Effector memory CD4-positive, alpha-beta T cell (primary cell): ENCODE measurements around the gene TANK.

Source experiments
- DNase-seq, 3 donors: peaks; one replicate each; pipeline ENCODE4 v3.0.0-alpha.2; 2020
- H3K27ac ChIP-seq: 2 replicates; pipeline ENCODE4 v1.7.0; 2013; ENCODE audit warnings: mild to moderate bottlenecking, low read length, moderate library complexity; ENCODE audit not compliant: insufficient read depth, poor library complexity, severe bottlenecking
- H3K27me3 ChIP-seq: replicated peaks from 2 replicates; pipeline ENCODE4 v1.7.0; 2013; ENCODE audit warnings: mild to moderate bottlenecking, low read length; ENCODE audit not compliant: insufficient read depth, control insufficient read depth, poor library complexity, severe bottlenecking
- H3K36me3 ChIP-seq: 2 replicates; pipeline ENCODE4 v1.7.0; 2013; ENCODE audit warnings: mild to moderate bottlenecking, low read length, moderate library complexity; ENCODE audit not compliant: control insufficient read depth, insufficient read depth
- H3K4me1 ChIP-seq: 2 replicates; pipeline ENCODE4 v1.7.0; 2013; ENCODE audit warnings: low read length, mild to moderate bottlenecking; ENCODE audit not compliant: control insufficient read depth, insufficient read depth, poor library complexity, severe bottlenecking
- H3K4me3 ChIP-seq: 2 replicates; pipeline ENCODE4 v1.7.0; 2013; ENCODE audit warnings: low read length, low read depth, mild to moderate bottlenecking; ENCODE audit not compliant: insufficient read depth, poor library complexity, severe bottlenecking
- H3K9me3 ChIP-seq: 2 replicates; pipeline ENCODE4 v1.7.0; 2013; ENCODE audit warnings: mild to moderate bottlenecking, low read length, moderate library complexity; ENCODE audit not compliant: control insufficient read depth
- total RNA-seq, 3 donors: gene quantifications; one replicate each; lab custom pipeline; 2026; lab: John Stamatoyannopoulos, UW

Gene TANK, protein sequence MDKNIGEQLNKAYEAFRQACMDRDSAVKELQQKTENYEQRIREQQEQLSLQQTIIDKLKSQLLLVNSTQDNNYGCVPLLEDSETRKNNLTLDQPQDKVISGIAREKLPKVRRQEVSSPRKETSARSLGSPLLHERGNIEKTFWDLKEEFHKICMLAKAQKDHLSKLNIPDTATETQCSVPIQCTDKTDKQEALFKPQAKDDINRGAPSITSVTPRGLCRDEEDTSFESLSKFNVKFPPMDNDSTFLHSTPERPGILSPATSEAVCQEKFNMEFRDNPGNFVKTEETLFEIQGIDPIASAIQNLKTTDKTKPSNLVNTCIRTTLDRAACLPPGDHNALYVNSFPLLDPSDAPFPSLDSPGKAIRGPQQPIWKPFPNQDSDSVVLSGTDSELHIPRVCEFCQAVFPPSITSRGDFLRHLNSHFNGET
- total RNA-seq = 93.2 to 163 (median 103) reads per million in 3 donors

DNA sequence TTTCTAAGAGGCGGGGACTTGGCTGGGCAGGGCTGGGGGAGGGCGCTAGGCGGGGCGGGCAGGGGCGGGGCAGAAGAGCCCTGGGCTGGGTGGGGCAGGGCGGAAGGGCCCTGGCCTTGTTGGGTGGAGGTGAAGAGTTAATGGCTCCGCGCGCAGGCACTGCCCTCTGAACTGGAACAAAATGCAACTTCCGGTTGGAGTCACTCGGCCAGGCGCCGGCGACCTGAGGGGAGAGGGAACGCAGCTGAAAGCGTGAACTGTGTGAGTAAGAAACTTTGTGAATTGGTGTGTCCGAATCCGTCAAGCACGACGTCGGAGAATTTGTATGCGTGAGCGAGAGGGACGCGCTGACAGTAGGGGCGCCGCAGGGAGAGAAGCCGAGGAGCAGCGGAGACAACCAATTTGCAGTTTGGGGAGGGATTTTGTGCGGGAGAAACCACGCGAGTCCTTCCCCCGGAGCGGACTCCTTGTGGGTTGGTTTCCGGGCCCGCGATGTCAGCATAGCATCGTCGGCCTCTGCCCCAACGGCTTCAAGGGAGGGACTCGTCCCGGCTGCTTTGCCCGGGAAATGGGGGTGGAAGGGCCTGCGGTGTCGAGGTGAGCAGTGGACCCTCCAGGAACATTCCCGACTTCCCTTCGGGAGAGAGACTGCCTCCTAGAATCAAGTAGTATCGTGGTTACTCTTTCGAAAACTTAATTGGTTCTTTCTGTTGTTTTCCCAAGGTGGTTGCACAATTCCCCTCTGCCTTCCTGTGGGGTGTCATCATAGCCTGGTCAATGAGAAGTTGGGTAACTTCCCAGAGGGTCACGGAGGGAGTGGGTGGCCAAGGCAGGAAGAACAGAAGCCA is at the start of gene TANK:
Gene TANK (plus strand): TSS at position 203 of the 848 bp plus-strand sequence. CDS start 19,235 bp downstream, outside the sequence.
- Histone ChIP-seq H3K4me1 (peaks cover 4% of the 10 kb centered on the region), H3K36me3 (no peaks in the 10 kb centered on the region), H3K27me3 (no peaks in the 10 kb centered on the region), H3K27ac (peak within 1 kb of the TSS; percentile 91), H3K4me3 (peak within 1 kb of the TSS; percentile 79), H3K9me3 (no peaks in the 10 kb centered on the region)
- peak; percentile 82 to 84 (median 83) for DNase-seq

DNA sequence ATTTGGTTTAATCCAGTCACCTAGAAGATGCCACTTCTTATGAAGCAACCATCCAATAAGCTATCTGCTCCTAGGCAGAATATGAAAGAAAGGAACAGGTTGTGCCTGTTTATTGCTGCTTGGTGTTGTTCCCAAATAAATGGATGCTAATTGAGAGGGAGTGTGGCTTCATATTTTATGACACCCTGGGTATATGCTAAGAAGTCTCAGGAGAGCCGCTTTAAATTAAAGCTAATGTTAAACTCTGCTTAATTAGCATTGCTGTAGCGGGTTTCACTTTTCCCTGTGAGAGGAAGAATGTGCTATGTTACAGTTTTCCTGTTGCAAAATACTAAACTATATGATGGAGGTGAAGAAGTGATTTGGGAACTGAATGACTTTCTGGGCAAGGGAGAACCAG is 48.7 kb upstream of the TANK start:
- no peaks in the 10 kb centered on the region for H3K9me3 ChIP-seq
- no peaks in the 10 kb centered on the region for H3K4me1 ChIP-seq
- H3K27me3 ChIP-seq = no peaks in the 10 kb centered on the region
- H3K4me3 ChIP-seq = no peak overlapping the region
- no peak for DNase-seq
- H3K27ac ChIP-seq = no peak overlapping the region
- no peaks in the 10 kb centered on the region for H3K36me3 ChIP-seq

DNA sequence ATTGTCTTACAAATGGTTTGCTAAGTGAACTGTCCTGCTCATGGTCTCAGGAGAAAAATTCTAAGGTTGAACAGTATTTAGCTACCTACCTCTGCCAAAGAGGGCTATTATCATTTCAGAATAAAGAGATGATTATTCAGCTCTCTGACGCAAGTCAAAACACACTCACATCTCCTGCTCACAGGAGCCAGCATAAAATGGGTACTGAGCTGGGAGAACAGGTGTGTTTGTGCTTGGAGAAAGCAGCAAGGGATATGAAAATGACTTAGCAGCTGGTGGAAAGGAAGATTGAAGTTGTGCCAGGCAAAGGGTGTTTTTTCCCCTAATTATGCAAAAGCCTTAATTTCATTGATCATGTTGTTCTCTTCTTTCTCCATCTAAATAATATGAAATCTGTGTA is 47.3 kb upstream of the TANK start:
- DNase-seq = no peak
- H3K9me3 ChIP-seq = no peaks in the 10 kb centered on the region
- no peaks in the 10 kb centered on the region for H3K27me3 ChIP-seq
- no peaks in the 10 kb centered on the region for H3K36me3 ChIP-seq
- H3K4me3 ChIP-seq = no peak overlapping the region
- no peak overlapping the region for H3K27ac ChIP-seq
- H3K4me1 ChIP-seq = no peaks in the 10 kb centered on the region

DNA sequence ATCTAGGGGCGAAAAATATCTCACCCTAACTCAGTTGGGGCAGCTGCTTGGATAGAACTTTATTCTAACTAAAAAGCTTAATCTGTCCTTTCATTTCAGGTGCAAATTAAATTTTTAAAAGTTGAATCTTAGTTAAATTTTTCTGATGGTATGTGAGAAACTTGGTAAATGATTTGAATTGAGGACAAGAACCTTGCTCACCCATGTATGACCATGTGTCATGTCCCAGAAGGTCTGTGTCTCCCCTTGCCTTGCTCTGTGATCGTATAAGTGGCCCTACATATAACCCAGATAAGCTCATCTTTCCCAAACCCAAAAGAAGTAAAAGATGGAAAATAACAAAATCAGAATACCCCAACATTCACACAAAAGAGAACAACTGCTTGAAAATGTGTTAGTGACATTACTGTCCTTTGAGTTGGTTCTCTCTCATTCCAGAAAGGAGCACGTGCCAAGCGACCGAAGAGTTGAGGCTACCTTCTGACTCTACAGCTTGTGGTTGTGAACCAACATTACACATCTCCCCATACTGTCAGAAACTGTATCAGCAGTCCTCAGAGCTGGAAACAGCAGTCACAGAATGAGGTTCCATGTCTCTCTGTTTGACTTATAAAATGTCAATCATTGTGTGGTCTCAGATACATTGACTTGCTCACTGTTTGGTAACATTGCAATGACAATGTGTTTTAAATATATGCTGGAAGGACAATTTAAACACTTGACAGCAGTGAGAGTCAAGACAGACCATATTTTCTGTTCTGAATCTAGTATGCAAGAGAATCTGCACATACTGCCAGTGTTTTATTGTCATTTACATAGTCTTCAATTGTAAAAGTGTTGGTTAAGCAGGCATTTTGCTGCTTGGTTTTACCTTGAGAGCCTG is 46.3 kb upstream of the TANK start:
- Histone ChIP-seq H3K9me3 (no peaks in the 10 kb centered on the region), H3K27me3 (no peaks in the 10 kb centered on the region), H3K27ac (no peak overlapping the region), H3K36me3 (no peaks in the 10 kb centered on the region), H3K4me3 (no peak overlapping the region), H3K4me1 (no peaks in the 10 kb centered on the region)
- no peak for DNase-seq

DNA sequence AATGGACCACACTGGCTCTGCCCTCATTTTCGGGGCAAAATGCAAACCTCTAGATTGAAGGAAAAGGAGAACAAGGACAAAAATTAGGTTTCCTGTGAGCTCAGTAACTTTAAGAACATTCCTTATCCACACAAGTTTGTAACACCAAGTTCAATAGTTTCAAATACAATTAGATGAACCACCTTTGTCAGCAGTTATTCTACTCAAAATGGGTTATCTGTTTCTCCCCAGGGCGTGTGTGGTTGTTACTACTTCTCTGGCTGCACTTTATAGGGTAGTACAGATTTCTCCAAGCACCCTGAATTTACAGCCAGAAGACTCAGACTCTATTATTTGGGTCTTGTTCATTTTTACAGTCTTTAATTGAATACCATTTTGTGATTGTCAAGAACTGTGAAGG is 45.0 kb upstream of the TANK start:
- Histone ChIP-seq H3K27me3 (no peaks in the 10 kb centered on the region), H3K36me3 (no peaks in the 10 kb centered on the region), H3K4me1 (no peaks in the 10 kb centered on the region), H3K9me3 (no peaks in the 10 kb centered on the region), H3K4me3 (no peak overlapping the region), H3K27ac (no peak overlapping the region)
- DNase-seq = no peak

DNA sequence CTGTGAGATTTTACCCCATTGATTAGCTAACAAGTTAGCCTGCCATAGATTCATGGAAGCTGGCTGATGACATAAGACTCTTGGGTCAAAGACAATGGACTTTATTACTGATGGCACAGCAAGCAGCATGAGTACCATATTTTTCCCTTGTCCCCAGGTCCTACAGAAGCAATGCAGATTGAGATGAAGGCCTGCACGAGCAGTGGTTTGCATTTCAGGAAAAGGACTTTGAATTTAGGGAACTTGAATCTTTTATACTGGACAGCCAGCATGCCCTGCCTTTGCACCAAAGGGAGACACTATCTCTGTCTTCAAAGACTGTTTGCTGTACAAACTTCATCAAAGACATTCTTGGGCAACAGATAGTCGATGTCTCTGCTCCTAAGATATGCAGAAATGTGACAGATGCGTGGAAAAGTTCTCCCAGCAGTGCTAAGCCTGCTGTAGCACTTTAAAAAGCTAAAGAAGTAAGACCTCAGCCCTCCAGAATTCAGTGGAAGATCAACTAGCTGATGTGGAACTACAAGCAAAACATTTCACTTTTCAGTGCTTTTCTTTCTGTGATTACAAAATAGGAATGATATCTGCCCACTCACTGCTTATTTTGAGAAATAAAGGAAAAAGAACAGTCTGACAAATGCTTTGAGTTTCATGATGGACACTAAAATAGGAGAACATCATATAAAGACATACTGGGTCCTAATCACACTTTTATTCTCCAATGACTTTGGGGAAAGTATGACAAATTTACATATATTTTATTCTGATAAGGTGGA is 44.4 kb upstream of the TANK start:
- H3K27me3 ChIP-seq = no peaks in the 10 kb centered on the region
- H3K36me3 ChIP-seq = no peaks in the 10 kb centered on the region
- H3K27ac ChIP-seq = no peak overlapping the region
- H3K9me3 ChIP-seq = no peaks in the 10 kb centered on the region
- no peak for DNase-seq
- H3K4me1 ChIP-seq = no peaks in the 10 kb centered on the region
- H3K4me3 ChIP-seq = no peak overlapping the region

DNA sequence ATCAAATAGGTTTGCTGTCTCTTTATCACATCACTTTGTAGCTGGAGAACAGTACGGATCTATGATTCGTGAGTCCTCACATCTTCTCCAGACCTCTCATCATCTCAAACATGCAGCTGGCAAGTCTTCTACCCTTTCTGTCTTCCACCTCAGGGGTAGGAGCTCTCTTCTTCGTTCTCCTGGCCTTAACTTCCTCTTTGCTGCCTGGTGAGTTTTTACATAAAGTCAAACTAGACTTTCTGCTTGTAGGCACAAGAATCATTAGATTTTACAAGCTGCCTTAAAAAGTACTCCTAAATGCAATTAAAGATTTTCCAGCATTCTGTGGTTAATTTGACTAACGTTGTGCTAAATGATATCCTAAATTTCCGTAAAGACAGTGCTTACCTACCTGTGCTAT is 43.7 kb upstream of the TANK start:
- Histone ChIP-seq H3K9me3 (no peaks in the 10 kb centered on the region), H3K27ac (no peak overlapping the region)
- no peak for DNase-seq

DNA sequence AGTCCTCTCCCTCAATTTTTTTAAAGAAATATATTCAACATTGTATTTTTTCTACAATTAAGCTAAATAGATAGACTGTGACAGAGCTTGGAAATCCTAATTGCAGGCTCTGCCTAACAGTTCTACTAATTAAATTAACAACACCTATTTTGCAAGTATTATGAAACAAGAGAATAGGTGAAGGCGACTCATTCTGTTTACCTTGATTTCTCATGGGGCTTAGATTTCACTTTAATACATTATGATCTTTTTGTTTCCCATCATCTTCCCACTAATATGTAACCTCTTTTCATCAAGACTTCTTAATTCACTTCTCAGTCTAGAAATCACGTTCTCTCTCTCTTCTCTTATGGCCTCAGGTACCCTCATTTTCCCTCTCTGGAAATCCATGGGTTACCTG is 42.7 kb upstream of the TANK start:
- no peaks in the 10 kb centered on the region for H3K36me3 ChIP-seq
- no peaks in the 10 kb centered on the region for H3K27me3 ChIP-seq
- no peaks in the 10 kb centered on the region for H3K4me1 ChIP-seq
- no peak overlapping the region for H3K27ac ChIP-seq
- H3K9me3 ChIP-seq = no peaks in the 10 kb centered on the region
- no peak overlapping the region for H3K4me3 ChIP-seq
- no peak for DNase-seq

More for the DNA sequence above, 43.7 kb upstream of the TANK start:
- Histone ChIP-seq H3K4me3 (no peak overlapping the region), H3K36me3 (no peaks in the 10 kb centered on the region), H3K27me3 (no peaks in the 10 kb centered on the region), H3K4me1 (no peaks in the 10 kb centered on the region)

DNA sequence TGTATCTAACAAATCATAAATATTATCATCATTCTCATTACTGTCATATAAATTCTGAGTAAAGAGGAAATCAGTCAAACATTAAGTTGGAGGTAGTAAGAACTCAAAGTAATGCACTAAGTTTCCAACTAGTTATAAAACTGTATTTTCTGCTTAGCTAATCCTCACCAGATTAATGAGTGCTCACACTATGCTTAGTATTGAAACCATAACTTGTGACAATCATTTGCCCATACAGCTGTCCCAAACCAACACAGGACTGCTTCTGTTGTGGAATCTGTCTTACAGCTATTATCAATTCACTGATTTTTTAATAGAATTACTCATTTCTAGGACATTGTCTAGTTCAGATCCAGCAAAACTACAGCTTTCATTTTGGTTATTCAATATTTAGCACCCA is 41.5 kb upstream of the TANK start:
- Histone ChIP-seq H3K9me3 (no peaks in the 10 kb centered on the region), H3K27me3 (no peaks in the 10 kb centered on the region), H3K36me3 (no peaks in the 10 kb centered on the region), H3K4me3 (no peak overlapping the region), H3K4me1 (no peaks in the 10 kb centered on the region), H3K27ac (no peak overlapping the region)
- DNase-seq = no peak
